GM19240 (cell line): ENCODE measurements around the gene RYK.
A peak's percentile ranks its signal among the peaks of the same experiment; 100 is the strongest.
"Not testable (repeated sequence)": the region's sequence is repeated elsewhere in the genome, so short reads cannot be mapped to it uniquely, and the experiment has no call there.

Experiments used
- DNase-seq: peaks from one replicate; pipeline ENCODE4 v3.0.0; 2011; ENCODE audit warnings: low spot score; ENCODE audit not compliant: insufficient read length

RYK gene

DNA sequence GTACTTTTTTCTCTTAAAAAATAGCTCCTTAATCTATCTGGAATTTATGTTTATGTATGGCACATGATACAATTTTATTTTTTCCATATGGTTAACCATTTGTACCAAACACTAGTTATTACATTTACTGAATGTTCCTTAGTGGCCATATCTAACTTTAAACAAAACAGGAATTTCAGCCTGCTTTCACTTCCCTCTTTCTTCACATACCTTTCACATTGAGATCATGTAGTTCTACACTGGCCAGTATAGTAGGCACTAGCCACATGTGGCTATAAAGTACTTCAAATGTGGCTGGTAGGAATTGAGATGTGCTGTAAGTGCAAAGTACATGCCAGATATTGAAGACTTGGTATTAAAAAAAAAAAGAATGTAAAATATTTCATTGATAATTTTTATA lies 4.7 kb upstream of the RYK start:
- no peak for DNase-seq

DNA sequence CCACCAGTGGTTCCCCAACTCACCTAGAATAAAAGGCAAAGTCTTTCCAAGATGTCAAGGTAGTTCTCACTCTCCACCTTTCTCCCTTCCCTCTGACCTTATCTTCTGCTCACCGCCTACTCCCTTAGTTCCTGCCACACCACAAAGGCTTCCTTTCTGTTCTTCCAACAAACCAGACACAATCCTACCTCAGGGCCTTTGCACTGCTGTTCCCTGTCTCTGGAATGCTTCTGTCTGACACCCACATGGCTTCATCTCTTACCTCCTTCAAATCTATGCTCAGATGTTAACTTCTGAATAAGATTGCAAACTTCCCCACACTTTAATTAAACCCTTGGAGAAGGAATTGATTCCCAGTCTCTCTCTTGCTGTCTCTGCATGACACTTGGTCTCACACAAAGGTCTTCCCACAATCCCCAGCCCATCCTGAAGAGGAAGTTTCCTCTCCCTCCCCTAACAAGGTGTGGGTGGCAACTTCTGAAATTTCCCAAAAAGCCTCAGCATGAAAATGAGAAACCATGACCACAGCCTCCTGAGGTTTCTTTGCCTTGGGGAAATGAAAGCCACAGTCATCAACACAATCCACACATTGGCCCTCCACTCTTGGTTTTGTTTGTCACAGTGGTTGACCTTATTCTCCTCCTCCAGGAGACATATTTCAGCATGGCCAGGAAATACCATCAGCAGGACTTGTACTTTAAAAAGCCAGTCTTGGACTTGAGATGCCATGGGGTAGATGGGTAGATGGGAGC lies 3.0 kb upstream of the RYK start:
- no peak for DNase-seq

DNA sequence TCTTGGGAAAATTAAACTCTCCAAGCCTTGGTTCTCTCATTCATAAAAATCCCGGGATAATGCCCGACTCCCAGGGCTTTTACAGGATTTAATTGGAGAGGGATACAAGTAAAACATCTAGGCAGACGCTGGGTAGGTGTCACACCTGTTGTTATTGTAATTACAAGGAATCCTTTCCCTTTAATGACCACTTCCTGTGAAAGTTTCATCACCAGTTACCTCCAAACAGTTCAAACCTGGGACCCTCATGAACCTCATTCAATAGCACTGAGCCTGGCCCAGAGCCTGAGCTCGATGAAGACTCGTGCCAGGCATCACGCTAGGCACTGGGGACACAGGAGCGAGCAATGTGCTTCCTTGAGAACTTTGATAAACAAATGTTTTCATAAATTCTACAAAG lies 2.1 kb upstream of the RYK start:
- no peak for DNase-seq

DNA sequence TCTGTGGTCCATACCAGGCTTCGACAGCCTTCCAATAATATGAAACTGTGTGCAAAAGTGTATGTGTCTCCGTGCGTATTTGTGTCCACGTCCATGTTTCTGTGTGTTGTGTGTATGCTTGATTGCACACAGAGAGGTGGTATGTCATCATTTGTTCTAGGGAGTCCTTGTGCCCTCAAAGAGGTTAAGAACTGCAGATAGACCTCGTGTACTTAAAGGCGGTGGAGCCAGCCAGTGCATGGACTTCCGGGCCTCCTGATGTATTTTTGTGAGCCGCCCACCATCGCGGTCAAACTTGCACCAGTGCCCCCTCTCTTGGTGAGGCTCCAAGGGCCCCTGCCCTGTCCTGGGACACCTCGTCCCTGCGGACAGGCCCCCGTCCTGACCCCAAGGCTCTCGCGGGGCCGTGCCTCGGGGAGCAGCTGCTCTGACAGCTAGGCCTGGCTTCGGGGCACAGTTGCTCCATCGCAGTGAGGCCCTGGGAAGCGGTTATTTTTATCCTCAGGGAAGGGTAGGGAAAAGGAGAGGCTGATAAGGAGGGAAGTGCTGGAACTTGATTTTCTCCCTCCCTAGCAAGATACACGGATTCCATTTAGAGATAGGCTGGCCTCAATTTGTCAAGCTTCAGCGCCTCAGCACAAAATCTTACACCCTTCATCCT lies 1.2 kb upstream of the RYK start:
- DNase-seq, result no peak

DNA sequence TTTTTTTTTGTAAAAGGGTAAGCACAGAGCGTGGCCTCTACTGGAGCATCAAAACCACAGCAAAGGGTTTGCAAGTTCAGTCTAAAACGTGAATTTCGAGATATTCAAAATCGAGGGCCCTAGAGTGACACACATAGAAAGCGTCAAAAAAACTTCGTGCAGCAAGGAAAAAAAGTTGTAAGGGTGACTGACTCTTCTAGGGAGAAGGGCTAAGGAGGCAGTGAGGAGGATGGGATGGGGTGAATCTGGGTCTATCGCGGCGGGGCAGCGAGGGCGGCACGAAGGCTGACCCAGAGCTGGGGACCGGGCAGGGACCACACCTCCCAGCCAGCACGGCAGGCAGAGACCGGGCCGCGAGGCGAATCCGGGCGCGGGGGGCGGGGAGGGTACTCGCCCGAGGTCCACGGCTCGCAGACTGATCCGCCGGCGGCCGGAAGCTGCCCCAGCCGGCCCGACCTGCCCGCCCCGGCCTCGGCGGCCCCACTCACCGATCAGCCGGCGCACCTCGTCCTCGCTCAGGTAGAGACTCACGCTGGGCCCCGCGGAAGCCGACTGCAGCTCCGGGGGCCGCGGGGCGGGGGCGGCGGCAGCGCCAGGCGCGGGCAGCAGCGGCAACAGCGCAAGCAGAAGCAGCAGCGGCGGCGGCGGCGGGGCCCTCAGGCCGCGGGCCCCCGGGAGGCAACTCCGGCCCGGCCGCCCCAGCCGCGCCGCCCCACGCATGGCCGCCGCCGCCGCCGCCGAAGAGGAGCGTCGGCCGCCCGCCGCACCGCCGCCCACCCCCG lies 533 bp downstream of the RYK start:
- DNase-seq, result peak; percentile 14

DNA sequence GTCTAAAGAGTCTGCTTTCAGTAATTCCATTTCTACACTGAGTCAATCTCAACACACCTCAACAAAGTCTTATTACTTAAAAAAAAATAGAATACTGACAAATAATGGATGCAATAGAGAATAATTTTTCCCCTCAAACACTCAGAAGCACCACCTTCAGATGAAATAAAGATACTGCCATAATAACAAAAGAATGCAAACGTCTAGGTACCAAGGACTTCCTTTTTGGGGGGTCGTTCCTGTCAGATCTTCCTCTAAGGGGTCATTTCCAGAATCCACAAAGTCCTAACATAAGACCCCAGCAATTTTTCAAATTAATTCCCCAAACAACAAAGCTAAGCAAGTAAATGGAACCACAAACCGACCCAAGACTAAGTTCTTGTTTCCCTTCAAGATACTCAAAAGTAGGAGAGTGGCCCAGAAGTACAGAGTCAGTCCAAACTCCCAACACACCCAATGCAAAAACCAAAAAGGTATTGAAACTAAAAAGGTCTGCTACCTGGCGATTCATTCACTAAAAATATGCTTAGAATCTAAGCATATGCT lies 1.3 kb downstream of the RYK start:
- no peak for DNase-seq

DNA sequence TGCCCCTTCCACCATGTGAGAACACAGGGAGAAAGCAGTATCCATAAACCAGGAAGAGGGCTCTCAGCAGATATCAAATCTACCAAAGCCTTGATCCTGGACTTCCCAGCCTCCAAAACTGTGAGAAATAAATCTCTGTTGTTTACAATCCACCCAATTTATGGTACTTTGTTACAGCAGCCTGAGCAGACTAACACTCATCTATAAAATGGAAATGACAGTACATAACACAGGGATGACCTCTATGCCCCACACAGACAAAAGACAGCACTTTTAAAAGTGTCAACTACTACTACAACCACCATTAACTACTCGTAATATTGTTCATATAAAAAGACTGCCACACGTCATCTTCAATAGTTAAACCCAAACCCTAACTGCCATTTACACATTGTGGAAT lies 5.7 kb downstream of the RYK start:
- DNase-seq, result no peak

DNA sequence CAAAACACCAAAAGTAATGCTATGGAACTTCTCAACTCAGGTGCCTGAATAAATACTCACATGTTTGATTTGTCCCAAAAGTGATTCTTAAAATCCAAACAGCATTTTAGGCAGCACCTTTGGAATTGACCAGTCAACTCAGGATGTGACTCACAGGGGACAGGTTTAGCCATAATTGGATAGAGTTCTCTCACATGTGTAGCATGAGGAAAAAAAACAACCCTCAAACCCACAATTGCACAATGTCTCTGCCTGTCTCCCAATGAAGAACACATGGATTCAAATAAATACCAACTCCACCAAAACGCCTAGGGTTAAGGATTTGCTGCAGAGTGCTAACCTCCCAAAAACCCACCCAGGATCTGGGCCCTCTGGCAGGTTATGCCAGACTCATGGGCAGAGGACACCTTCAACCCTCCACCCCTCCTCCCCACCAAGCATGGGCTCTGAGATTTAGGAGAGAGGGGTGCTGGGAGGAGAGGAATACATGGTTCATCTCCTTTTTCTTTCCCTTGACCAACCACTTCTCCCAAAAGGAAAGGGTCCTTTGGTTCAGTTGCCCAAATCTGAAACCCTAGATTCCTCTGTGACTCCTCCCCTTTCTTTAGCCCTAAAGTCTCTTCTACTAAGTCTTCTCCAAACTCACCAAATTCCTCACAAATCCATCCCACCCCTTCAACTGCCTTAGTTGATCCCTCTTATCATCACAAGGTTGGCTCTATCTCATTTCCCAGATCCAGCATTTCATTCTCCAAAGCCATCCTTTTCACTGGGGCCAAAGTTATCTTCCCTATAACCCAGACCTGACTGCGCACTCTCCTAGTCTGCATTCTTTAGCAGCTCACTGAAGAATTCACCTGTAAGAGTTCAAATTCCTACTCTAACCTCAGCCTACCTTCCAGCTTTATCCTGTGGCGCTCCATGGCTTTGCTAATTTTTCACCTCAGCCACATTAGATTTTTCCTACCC lies 7.7 kb downstream of the RYK start:
- DNase-seq, result no peak

DNA sequence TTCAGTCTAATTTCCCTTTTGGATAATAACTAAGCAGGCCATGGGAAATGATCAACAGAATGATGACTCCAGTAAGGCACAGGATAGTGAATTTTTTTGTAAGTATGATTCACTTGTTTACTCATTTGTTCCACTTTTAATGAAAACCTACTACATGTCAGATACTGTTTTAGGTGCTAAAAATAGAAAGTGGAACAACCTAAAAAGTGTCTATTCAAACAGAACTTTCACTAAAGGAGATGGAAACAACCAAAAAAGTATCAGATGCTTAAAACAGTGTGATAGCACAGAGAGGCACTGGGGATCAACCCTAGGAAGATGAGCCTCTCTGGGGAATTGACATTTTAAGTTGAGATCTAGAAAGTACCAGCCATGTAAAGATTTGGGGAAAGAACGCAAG lies 11.1 kb downstream of the RYK start:
- DNase-seq, result no peak

DNA sequence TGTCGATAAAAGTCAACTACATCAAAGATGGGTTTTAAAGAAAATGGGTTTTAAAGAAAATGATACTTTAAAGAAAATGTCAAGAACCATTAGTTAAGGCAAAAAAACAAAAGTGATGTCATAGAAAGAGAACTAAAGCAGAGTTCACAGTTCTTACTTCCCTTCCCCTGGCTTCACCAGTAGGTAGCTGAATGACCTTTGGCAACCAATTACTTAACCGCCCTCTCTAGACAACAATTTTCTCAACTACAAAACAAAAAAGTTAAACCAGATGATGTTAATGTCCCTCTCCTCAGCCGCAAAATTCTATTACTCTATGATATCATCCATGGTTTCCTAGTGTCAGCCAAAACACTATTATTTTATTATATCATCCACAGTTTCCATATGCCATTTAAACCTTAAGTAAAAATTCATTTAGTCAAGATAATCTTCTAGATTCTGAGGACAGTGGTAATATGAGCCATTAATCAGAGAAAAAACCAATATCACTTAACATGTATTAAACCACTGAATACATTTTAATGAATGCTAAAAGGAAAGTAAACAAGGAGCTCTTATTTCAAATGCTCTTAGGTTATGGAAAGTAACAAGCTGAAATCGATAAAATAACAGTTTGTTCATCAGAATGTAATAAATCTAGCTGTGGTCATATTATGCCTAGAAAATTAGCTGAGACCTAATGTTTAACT lies 13.1 kb downstream of the RYK start:
- DNase-seq, result no peak

DNA sequence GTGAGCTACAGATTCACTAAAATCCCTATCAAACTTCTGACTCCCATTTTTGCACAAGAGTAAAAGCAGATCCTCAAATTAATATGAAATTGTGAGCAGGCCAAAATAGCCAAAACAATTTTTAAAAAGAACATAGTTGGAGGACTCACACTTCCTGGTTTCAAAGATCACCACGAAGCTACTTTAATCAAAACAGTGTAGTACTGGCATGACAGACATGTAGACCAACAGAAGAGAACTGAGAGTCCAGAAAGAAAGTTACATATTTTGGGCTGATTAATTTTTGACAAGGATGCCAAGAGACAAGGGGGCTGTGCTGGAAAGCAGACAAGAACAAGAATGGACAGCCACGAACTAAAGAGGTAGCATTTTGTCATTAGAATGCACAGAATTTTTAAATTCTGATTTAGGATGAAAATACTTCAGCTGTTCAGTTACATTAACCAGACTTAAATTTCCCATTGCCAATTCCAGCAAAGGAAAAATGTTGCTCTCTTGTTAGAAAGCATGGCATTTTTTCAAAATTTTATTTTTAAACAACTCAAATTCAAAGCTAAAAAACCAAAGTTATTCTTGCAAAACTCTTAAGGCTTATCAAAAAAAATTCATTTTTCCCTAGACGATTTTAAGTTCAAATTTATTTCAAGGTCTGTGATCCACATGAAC lies 14.0 kb downstream of the RYK start:
- no peak for DNase-seq

DNA sequence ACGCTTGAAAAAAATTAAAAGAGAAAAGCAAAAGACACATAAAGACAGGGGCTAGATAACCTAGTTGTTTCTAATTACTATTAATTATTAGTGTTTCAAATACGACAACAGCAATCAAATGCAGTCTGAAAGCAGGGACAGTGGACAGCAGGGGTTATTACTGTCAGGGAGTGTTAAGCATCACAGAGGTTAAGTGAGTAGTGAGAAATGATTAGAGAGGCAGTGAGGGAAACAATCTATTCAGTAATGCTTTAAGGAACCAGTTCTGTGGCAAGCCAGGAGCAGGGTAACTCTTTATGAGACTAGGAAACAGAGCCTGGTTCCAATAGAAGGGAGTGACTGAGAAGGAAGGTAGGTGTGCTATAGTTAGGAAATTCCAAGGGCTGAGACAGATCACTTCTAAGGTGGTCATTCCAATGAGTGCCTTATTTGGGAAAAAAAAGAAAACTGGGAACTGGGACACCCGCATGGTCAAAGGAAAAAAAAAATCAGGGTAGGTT lies 15.0 kb downstream of the RYK start:
- no peak for DNase-seq

DNA sequence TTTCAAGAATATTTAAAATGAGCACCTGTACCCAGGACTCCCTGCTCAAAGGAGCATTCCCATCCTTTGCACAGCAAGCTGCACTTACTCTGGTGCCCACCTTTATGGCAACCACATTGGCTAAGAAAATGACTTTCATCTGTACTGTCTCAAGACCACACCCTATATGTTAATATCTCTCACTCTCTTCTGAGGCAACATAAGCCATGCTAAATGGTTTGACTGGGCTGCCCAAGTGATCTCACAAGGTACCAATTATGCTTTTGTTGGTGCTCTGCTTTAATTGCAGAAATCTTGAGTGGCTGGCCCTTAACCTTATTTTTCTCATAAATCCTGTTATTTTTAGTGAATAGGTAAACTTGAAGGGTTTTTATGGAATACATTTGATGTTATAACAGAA lies 17.7 kb downstream of the RYK start:
- DNase-seq, result no peak

DNA sequence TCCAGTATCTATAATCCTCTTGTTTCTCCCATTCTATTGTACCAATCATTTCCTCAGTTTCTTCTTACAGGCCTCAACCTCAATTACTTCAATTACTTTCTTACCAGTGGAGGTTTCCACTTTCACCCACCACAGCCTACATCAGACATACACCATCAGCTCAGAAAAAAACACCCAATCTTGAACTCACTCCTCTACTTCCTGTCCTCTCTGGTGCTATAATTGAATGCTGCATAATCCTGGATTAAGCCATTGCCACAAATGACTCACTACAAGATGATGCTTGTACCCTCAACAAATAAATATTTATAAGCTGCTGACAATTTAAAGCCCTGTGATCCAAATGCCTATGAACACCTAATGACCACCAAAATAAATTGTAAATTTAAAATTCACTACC lies 18.5 kb downstream of the RYK start:
- no peak for DNase-seq

DNA sequence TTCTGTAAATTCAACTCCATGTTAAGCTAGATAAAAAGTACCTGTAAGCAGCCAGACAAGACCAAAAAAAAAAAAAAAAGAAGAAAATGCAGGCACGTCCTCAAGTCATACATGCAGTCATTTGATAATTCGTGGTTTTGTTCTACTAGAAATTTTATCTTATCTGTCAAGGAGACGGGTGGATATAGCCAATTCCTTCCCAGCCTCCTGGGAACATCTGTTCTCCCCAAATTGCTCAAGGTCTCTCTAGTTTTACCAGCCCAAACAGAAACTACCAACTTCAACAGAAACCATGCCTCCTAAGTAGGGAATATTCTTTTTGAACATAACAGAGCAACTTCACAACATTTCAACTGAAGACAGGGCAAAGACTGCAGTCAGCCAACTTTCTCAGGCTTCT lies 19.5 kb downstream of the RYK start:
- DNase-seq, result no peak

DNA sequence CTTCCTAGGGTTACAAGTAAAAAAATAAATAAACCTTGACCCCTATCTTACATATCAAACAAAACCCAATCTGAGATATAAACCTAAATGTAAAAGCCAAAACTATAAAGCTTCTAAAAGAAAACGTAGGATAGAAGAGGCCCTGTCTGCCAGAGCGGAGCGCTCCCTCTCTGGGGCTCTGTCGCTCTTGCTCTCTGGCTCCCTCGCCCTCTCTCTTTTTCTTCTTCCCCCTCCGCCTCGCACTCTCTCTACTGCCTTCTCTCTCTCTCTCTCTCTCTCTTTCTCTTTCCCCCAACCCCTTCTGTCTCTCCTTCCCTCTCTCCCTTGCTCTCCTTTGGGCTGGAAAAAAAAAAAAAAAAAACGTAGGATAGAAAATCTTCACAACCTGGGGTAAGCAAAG lies 21.6 kb downstream of the RYK start:
- DNase-seq, result no peak

DNA sequence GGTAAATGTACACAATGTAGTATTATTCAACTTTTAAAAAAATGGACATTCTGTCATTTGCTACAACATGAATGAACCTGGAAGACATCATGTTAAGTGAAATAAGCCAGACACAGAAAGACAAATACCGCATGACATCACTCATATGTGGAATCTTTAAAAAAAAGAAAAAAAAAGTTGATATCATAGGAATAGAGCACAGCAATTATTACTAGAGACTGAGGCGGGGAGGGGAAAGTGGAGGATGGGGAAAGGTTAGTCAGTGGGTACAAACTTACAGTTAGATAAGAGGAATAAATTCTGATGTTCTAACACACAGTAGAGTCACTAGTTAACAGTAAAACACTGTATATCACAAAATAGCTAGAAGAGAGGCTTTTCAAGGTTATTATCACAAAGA lies 22.2 kb downstream of the RYK start:
- no peak for DNase-seq

DNA sequence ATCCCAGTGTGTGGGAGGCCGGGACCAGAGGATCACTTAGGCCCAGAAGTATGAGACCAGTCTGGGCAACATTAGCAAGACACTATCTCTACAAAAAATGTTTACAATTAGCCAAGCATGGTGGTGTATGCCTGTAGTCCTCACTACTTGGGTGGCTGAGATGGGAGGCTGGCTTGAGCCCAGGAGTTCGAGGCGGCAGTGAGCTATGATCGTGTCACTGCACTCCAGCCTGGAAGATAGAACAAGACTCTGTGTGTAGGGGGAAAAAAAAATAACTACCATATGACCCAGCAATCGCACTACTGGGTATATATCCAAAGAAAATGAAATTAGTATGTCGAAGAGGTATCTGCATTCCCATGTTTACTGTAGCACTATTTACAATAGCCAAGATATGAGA lies 22.6 kb downstream of the RYK start:
- DNase-seq, result no peak

DNA sequence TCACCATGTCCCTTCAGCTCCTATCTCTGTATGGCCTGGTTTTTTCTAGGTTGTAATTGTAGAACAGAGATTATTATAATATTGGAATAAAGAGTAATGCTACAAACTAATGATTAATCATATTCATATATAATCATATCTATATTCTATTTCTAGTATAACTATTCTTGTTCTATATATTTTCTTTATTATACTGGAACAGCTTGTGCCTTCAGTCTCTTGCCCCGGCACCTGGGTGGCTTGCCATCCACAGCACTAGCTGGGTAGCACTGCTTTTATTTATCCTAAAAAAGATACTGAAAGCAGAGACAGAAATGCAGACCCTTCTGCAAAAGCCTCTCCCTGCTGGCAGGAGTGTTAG lies 25.9 kb downstream of the RYK start:
- not testable (repeated sequence) for DNase-seq

DNA sequence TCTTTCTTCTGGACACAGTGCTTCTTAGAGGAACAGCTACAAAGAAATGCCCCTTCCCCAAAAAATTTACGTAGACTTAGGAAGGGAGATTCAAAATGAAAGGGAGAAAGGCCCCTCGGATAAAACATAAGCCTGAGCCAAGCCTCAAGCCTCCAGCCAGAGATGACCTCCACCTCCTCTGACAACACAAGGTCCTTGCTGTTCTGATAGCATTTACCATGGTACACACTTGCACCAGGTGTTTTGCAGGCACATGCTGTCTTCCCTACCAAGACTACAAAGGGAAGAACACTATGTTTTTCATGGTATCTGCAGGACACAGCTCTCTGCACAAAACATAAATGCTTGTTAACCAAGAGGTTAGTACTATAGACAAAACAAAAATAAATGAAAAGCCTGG lies 27.8 kb downstream of the RYK start:
- DNase-seq, result no peak
